ENCODE data around the gene SUPT7L.

The SUPT7L gene

GRCh38 chr2:27681841-27682240 lies 18.4 kb upstream of the SUPT7L start:
- no peak for DNase-seq (ENCODE audit: low read depth in 1 of 2, low spot score in 1 of 2)
- TF ChIP-seq JUND (IDR thresholded peaks at IDR 0.05; ENCODE audit: low read depth) = no peak
- in situ Hi-C loops (cut with HindIII; ENCODE audit: low pct_unique_long_range_greater_than_20kb, low sequenced_read_pairs) = no loop called here

GRCh38 chr2:27680571-27680970 lies 17.2 kb upstream of the SUPT7L start:
- in situ Hi-C loops (cut with HindIII; ENCODE audit: low pct_unique_long_range_greater_than_20kb, low sequenced_read_pairs) = no loop called here
- DNase-seq (ENCODE audit: low read depth in 1 of 2, low spot score in 1 of 2) = no peak
- no peak for TF ChIP-seq JUND (IDR thresholded peaks at IDR 0.05; ENCODE audit: low read depth)

GRCh38 chr2:27672723-27673486 lies 9.5 kb upstream of the SUPT7L start:
- DNase-seq (ENCODE audit: low read depth in 1 of 2, low spot score in 1 of 2) = no peak
- TF ChIP-seq JUND (IDR thresholded peaks at IDR 0.05; ENCODE audit: low read depth) = no peak
- in situ Hi-C loops (cut with HindIII; ENCODE audit: low pct_unique_long_range_greater_than_20kb, low sequenced_read_pairs) = no loop called here

GRCh38 chr2:27671235-27671634 lies 7.8 kb upstream of the SUPT7L start:
- TF ChIP-seq JUND (IDR thresholded peaks at IDR 0.05; ENCODE audit: low read depth) = no peak
- in situ Hi-C loops (cut with HindIII; ENCODE audit: low pct_unique_long_range_greater_than_20kb, low sequenced_read_pairs) = no loop called here
- no peak for DNase-seq (ENCODE audit: low read depth in 1 of 2, low spot score in 1 of 2)

- in situ Hi-C loops (cut with HindIII; ENCODE audit: low pct_unique_long_range_greater_than_20kb, low sequenced_read_pairs) = no loop called here
- DNase-seq (ENCODE audit: low read depth in 1 of 2, low spot score in 1 of 2) = no peak
- no peak for TF ChIP-seq JUND (IDR thresholded peaks at IDR 0.05; ENCODE audit: low read depth)
Measured at GRCh38 chr2:27667446-27667845, 4.0 kb upstream of the SUPT7L start.

GRCh38 chr2:27664622-27665363 lies 1.4 kb upstream of the SUPT7L start:
- in situ Hi-C loops (cut with HindIII; ENCODE audit: low pct_unique_long_range_greater_than_20kb, low sequenced_read_pairs) = no loop called here
- TF ChIP-seq JUND (IDR thresholded peaks at IDR 0.05; ENCODE audit: low read depth) = no peak
- DNase-seq (ENCODE audit: low read depth in 1 of 2, low spot score in 1 of 2) = no peak

- no peak for TF ChIP-seq JUND (IDR thresholded peaks at IDR 0.05; ENCODE audit: low read depth)
- DNase-seq (ENCODE audit: low read depth in 1 of 2, low spot score in 1 of 2) = no peak
- in situ Hi-C loops (cut with HindIII; ENCODE audit: low pct_unique_long_range_greater_than_20kb, low sequenced_read_pairs) = no loop called here
Measured at GRCh38 chr2:27664154-27664574, 750 bp upstream of the SUPT7L start.

- no peak for TF ChIP-seq JUND (IDR thresholded peaks at IDR 0.05; ENCODE audit: low read depth)
Measured at GRCh38 chr2:27661371-27661770, 2.0 kb downstream of the SUPT7L start.

GRCh38 chr2:27655155-27655951 lies 8.1 kb downstream of the SUPT7L start:
- DNase-seq (ENCODE audit: low read depth in 1 of 2, low spot score in 1 of 2) = no peak
- no peak for TF ChIP-seq JUND (IDR thresholded peaks at IDR 0.05; ENCODE audit: low read depth)
- in situ Hi-C loops (cut with HindIII; ENCODE audit: low pct_unique_long_range_greater_than_20kb, low sequenced_read_pairs) = no loop called here

More at GRCh38 chr2:27661371-27661770, 2.0 kb downstream of the SUPT7L start:
- in situ Hi-C loops (cut with HindIII; ENCODE audit: low pct_unique_long_range_greater_than_20kb, low sequenced_read_pairs) = no loop called here
- no peak for DNase-seq (ENCODE audit: low read depth in 1 of 2, low spot score in 1 of 2)

- TF ChIP-seq JUND (IDR thresholded peaks at IDR 0.05; ENCODE audit: low read depth) = no peak
- DNase-seq (ENCODE audit: low read depth in 1 of 2, low spot score in 1 of 2) = no peak
- in situ Hi-C loops (cut with HindIII; ENCODE audit: low pct_unique_long_range_greater_than_20kb, low sequenced_read_pairs) = no loop called here
Measured at GRCh38 chr2:27653397-27653796, 10.0 kb downstream of the SUPT7L start.

- in situ Hi-C loops (cut with HindIII; ENCODE audit: low pct_unique_long_range_greater_than_20kb, low sequenced_read_pairs) = no loop called here
- TF ChIP-seq JUND (IDR thresholded peaks at IDR 0.05; ENCODE audit: low read depth) = no peak
- no peak for DNase-seq (ENCODE audit: low read depth in 1 of 2, low spot score in 1 of 2)
Measured at GRCh38 chr2:27652790-27653189, 10.6 kb downstream of the SUPT7L start.

- DNase-seq (ENCODE audit: low read depth in 1 of 2, low spot score in 1 of 2) = no peak
- no peak for TF ChIP-seq JUND (IDR thresholded peaks at IDR 0.05; ENCODE audit: low read depth)
- in situ Hi-C loops (cut with HindIII; ENCODE audit: low pct_unique_long_range_greater_than_20kb, low sequenced_read_pairs) = no loop called here
Measured at GRCh38 chr2:27652341-27652740, 11.1 kb downstream of the SUPT7L start.

- no peak for TF ChIP-seq JUND (IDR thresholded peaks at IDR 0.05; ENCODE audit: low read depth)
- DNase-seq (ENCODE audit: low read depth in 1 of 2, low spot score in 1 of 2) = no peak
- in situ Hi-C loops (cut with HindIII; ENCODE audit: low pct_unique_long_range_greater_than_20kb, low sequenced_read_pairs) = no loop called here
Measured at GRCh38 chr2:27651056-27651455, 12.4 kb downstream of the SUPT7L start.

Data from T47D (cell line).